HG03025 (cell line): ENCODE measurements around the gene NME8.

Experiments
- ATAC-seq: cut with Tn5 transposase; IDR thresholded peaks from one replicate; pipeline ENCODE4 v1.9.1; 2021; ENCODE audit warnings: mild to moderate bottlenecking, moderate library complexity; ENCODE audit not compliant: unreplicated experiment, low FRiP score

Gene NME8

DNA sequence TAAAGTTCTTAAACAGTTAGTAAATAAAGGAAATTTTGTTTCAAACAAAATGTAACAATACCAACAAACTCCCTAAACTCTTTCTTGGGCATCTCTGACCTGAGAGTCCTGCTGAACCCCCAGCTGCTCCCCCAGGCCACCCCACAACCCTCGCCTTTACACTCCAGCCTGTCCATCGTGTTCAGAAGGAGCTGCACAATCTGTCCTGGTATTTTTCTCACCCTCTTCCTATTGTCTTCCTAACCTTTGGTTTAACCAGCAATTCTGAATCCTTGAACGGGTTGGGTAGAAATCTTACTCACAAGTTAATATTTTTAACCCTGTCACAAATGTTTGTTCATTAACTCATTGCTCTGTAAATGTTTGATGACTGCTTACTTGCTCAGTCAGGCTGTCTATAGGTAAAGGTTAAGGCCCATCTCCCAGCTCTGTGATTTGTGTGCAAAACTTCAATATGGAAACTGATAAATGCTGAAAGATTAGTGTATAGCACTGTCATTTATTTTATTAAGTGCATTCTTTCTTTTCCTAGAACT, 51.4 kb downstream of the NME8 start:
- no peak for ATAC-seq

DNA sequence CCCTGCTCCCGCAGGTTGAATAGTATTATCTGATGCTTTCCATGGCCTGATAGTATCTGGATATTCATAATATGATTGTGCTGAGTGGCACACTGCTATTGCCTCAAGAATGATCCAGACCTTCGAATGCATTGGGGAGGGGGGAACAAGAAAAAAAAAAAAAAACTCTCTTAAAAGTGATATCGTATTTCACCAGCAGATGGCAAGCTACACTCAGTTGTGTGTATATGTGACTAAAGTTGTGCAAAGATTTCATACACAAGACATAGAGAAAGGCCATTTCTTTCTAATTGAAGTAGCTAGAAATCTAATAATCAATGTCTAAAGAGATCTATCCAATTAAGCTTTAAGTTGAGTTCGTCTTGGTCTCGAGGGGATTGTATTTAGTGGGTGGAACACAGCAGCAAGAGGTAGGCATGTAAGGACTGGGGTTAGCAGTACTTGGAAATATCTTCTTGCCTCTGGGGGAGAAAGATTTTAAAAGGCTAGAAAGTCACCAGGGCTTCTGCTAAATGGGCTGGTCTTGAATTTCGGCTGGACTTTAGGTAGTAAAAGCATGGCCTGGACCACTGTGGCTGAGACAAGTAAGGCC, 52.9 kb downstream of the NME8 start:
- no peak for ATAC-seq

DNA sequence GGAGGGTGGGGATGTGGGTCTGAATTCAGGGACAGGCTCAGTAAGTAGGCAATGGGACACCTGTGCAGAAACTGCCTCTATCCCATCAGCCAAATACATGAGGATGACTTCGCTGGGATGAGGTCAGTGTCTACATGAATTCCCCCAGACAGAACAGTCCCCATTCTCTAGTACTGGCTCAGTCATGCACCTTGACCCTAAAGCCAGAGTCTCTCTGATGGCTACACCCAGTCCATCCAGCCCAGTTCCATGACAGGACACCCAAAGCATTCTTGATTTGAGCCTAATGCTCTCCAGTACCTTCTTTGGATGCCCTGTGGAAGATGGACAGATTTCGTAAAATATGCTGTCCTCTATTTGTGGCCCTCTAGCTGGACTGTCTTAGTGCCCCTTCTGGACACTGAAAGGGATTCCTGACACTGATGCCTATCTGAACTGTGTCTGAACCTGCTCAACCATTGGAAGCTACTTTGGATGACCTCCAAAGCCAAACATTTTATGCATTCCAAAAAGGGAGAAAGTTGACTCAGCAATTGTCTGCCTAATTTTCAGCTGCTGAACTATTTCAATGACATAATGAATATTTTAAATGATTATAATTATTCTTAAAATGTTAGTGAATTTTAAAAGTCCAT, 53.6 kb downstream of the NME8 start:
- no peak for ATAC-seq

DNA sequence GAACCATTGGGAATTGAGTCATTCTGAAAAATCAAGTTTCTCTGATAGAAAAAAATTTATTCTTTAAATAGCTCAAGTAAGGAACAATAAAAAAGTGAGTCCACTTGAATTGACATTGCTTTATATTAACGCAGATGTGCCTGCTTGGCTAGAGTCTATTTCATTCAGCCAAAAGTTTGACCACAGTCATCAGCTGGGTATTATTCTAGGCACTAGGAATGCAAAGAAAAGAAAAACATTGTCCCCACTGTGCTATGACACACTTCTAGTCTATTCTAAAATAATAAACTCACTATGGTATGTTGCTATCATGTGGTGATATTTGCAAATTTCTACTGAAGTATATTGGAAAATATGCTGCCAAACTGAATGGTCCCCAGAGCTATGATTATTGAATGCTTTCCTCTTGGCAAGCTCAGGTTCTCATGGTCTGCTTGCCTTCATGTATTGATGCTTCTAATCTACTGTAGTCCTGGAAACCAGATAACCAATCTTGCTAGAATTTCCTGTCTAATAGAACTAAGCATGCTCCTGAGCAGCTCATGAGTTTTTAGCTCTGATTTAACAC, 59.9 kb downstream of the NME8 start:
- no peak for ATAC-seq

DNA sequence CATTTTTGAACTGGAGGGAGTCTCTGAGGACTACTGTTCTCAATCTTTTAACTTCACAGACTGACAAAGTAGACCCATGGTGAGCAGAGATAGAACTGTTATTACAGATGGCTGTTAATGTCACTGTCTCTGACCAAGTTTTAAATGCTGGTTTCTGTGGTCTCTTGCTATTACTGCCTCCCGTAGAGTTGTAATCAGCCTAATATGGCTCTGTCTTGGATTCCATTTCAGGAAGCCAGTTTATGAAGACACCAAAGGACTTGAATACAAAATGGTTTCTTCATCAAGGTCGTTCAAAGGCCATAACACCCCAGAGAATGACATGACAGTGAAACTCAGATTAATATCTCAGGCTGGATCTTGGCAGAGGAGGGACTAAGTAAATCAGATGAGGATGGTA, 64.4 kb downstream of the NME8 start:
- no peak for ATAC-seq

DNA sequence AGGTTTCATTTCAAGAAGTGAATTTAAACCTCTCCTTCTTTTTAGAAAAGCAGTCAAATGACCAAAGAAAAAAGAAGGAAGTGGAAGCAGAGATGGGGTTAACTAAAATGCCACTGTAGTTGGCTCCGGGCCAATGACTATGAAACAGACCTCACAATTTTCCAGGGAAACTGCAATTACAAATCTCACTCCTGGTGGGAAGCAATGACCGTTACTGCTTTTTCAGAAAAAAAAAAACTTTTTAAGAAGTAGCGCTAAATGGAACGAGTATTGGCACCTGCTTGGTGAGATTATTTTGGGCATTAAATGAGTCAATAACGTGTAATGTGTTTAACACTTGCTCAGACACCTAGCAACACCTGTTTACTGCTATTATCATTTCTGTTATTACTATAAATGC, 67.0 kb downstream of the NME8 start:
- ATAC-seq: no peak

DNA sequence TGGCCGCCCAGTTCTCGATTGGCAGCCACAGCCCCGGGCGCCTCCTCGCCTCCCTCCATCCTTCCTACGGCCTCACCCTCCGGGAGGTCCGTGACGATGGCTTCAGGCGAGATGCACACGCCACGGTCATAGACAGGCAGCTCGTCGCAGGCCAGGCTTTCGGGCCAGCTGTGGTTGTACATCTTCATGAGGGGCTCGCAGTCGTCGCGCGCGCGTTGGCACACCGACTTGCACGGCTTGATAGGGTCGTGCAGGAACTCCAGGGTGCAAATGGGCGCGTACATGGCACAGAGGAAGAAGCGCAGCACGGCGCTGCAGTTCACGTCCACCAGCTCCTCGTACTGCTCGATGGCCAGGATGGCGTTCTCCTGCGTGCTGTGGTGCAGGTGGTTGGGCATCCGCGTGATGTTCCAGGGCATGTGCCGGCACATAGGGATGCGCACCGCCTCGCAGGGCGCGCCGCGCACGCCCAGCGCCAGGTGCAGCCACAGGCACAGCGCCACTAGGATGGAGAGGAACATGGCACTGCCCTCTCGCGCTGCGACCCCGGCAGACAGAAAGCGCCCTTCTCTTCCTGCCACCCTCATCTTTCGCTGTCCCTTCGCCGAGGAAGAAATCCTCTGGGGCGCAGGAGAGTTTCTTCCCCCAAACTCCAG, 67.7 kb downstream of the NME8 start:
- no peak for ATAC-seq

DNA sequence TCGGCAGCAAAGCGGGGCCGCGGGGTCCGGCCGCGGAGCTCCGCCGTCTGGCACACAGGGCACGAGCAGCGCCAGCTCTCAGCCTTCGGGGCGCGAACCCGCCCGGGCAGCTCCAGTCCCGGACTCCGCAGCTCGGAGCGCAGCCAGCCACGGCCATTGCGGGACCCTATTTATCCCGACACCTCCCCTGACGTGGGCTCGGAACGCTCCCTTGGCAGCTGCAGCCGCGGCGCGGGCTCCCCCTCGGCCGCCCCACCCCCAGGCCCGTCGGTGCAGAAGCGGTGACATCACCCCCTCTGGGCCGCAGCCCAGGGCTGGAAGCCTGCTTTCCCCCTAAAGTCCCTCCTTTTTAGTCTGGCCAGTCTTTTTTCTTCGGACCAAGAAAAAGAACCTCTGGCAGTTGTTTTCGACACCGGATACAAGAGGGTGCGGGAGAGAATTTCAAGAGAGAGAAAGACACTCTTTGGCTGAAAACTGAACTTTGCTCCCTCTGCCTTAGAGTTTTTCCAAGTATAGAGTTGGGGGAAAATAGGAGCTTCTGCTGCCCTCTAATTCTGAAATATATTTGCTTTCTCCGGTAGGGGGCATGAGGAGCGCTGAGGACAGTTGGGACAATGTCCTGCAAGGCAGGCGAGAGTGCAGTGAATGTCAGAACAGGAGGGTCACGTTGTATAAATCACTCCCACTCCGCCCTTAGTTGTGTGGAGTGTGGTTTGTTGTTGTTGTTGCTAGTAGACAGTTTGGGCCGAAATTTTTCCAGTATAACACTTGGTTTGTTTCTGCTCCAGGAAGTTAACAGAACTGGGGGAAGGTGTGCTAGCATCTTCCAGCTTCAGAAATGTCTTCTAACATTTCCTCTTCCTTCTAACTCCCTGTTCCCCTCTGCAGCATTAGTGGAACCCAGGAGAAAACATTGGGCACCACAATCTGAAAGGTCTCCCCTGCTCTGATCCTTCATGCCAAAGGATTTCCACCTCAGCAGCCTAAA, 68.6 kb downstream of the NME8 start, which contains the start of gene SFRP4:
Gene SFRP4 (minus strand): TSS at position 145 of the 988 bp plus-strand sequence. CDS start 280 bp downstream, outside the sequence.
- ATAC-seq: no peak

DNA sequence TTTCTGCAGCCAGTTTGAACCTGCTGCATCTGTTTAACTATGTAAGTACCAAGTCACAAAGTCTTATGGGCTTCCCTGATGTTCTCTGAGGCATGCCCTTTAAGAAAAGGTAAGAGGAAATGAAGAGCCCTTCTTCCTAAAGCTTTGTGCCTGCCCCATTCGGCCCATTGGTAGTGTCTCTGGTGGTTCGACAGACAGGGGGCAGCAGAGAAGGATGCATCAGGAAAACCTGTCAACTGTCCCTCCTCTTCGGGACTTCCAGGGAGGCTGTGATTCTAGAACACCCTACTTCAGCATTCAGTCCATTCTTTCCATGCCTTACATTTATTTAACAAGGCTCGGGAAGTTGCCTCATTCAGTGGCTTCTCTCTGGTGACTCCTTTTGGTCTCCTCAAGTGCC, 70.1 kb downstream of the NME8 start:
- no peak for ATAC-seq

DNA sequence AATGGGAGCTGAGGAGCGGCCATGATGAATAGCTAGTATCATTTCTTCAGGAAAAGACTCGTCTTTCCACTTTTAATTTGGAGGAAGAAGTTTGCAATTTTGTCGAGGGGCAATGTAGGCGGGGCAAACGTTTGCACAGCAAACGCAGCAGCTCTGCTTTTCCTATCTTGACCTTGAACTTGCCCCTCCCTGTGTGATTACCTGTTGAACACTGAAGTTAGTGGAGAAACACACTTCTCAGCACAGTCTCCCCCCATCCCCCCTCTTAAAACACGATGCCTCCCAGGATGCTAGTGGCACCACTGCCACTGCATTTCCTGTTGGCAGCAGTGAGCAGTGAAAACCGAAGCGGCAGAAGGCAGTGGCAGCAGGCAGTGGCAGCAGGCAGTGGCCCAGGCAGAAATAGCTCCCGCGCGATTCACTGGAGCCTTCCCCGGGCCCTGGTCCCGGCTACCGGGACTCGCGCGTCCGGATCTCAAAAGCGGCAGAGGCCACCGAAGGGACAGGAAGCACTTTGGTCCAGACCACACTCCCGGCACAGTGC, 72.0 kb downstream of the NME8 start, which contains the start of gene EPDR1:
Gene EPDR1 (plus strand): TSS at position 336 of the 544 bp plus-strand sequence. CDS start 300 bp downstream, outside the sequence.
- ATAC-seq: no peak

DNA sequence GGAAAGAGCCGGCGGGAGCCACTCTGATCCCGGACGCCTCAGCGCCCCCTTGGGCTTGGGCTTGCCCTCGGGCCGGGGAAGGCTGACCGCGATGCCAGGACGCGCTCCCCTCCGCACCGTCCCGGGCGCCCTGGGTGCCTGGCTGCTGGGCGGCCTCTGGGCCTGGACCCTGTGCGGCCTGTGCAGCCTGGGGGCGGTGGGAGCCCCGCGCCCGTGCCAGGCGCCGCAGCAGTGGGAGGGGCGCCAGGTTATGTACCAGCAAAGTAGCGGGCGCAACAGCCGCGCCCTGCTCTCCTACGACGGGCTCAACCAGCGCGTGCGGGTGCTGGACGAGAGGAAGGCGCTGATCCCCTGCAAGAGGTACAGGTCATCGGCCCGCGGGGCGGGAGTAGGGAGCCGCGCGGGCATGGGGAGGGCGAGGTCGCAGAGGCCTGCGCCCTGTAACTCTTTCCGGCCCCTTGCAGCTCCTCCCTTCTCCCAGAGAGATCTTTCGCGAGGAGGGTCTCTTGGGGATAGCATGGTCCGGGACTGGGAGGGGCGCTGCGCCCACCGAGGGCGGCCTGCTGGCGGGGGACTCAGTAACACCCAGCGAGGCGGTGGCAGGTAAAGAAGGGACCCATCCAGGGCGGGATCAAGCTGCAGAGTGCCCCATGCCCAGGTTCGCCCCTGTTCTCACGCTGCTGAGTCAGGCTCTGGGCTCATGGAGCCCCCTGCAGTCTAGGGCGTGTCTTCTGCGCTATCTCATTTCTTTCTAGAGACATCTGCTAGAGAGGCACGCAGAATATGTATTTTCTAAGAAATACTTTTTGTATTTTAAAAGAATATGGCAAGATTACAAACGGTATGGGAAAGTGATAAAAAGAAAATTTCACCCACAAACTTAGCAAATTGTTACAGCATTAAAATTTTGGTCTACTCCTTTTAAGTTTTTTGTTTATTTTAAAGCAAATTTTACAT, 72.7 kb downstream of the NME8 start:
- ATAC-seq: no peak

DNA sequence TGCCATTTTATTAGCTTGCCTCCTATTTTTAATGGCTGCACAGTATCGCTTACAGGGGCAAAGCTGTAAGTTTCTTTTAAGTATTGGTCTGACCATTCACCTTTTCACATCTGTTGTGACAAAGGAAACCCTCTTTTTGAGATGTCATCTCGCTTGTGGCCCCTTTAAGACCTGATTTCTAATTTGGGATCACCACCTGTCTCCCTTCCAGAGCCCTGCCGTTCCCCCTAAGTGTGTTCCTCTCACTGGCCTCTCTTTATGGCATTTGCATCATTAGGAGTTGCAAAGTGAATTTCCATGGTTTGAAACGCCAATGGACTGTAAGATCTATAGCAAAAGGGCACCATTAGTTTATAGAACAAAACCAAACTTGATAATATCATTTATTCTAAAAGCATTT, 73.5 kb downstream of the NME8 start:
- no peak for ATAC-seq

DNA sequence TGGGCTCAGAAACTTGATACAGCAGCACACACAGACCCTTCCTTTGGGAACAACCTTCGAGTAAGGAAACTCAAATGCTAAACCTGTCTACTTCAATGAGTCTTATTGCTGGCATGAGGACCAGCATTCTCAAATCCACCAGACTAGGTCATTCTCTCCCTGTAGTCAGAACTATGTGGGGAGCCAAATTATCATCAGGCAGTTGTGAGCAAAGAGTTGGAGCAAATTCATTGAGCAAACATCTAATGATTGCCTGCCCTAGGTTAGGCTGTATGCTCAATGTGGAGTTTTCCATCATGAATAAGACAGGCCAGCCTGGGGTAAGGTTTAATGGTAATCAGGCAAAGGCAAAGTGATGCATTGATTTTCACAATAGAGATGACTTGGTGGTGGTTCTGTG, 75.6 kb downstream of the NME8 start:
- no peak for ATAC-seq

DNA sequence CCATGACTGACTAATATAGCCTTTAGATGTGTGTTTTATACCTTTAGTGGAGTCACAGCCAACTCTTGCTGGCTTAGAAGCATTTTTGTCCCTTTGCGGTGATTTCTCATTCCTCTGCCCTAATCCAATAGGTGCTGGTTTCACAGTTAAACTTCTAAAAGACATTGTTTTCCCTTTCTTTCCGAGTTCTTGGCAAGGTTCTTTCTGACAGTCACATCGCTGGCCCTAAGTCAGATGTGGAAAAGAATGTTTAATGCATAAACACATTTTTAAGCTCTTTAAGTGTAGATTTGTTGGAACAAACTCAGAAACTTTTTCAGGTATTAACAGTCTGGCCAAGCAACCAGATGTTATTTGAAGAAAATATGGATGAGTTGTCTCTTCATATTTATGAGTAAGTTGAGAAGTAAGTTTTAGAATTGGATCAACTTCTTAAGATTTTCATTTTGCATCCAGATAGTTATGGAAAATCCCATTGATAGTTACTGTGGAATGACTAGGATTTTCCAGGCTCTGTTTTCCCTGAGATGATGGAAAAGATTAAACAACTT, 76.2 kb downstream of the NME8 start:
- ATAC-seq: no peak

DNA sequence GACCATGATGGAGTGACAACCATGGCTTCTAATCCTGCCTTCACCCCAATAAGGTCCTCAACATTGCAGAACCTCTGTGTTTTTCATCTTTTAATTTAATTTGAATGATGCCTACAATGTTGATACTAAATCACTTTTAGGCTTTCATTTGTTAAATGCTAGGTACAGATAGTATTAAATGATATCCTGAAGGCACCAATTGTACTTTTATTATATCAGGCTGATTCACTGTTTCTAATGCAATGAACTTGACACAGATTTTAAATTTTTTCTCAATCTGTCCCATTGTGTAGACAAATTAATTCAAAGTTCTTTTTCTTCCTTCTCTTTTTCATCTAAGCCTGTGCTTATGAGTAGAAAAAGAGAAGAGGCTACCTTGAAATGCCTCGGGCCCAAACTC, 77.2 kb downstream of the NME8 start:
- ATAC-seq: no peak

DNA sequence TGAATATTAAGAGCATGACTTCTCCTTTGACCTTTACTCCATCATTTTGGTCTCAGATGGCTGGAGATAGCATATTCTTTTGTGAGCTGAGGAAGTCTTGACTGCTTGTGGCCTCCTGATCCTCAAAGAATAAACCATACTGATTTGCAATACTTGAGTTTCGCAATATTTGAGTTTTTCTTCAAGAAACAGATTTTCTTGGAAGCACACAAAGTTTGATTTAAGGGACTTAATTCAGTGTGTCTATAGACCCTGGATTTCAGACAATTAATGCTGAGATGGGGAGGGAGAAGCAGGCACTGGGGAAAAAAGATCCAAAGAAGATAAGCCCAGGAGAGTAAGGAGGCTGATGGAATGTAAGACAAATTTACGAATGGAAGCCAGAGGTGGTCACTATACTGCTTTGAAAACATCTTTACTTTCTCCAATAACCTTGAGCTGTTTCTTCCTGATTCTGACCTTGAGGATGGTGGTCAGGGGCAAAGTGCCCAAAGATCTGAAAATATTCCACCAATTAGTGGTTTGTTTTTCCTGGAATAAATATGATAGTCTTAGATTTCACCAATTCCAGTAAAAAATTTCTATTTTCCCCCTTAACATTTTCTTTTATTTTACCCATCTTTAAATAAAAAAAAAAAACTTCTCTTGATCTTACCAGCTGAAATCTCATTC, 79.5 kb downstream of the NME8 start:
- no peak for ATAC-seq

DNA sequence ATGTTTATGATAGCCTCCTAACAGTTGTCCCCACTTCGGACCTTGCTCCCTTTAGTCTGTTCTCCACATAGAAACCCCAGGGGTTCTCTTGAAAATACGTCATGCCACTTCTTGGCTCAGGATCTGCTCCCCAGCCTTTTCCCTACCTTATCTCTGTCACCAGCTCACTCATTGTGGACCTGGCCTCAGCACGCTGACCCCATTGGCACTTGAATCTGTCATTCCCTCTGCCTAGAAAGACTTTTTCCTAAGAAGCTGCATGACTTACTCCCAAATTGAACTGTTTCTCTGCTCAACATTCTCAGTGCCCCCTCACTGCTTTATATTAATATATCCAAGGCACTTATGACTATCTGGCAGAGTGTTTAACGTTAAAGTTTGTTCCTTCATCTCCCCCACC, 80.5 kb downstream of the NME8 start:
- no peak for ATAC-seq
